GM19455 (cell line): ENCODE measurements around the gene JPH2.
"Not testable (repeated sequence)": the region's sequence is repeated elsewhere in the genome, so short reads cannot be mapped to it uniquely, and the experiment has no call there.

Experiments
- ATAC-seq: cut with Tn5 transposase; IDR thresholded peaks from one replicate; pipeline ENCODE4 v1.9.1; 2021; ENCODE audit not compliant: unreplicated experiment

Gene JPH2

GRCh38 chr20:44187054-44187771 lies at the start of gene JPH2:
Gene JPH2, minus strand, starts transcription at chr20:44187188. Its CDS starts 483 bp downstream, at chr20:44186705.
- no peak for ATAC-seq

GRCh38 chr20:44235702-44236101 lies 48.7 kb upstream of the JPH2 start:
- no peak for ATAC-seq

- no peak for ATAC-seq
Observed at GRCh38 chr20:44234566-44235317, 47.8 kb upstream of the JPH2 start.

- no peak for ATAC-seq
Observed at GRCh38 chr20:44233436-44234016, 46.5 kb upstream of the JPH2 start.

- ATAC-seq = not testable (repeated sequence)
Observed at GRCh38 chr20:44232469-44232856, 45.5 kb upstream of the JPH2 start.

GRCh38 chr20:44231713-44232468 lies 44.9 kb upstream of the JPH2 start:
- ATAC-seq = no peak

- ATAC-seq = no peak
Observed at GRCh38 chr20:44231193-44231592, 44.2 kb upstream of the JPH2 start.

- no peak for ATAC-seq
Observed at GRCh38 chr20:44228465-44229258, 41.7 kb upstream of the JPH2 start.

- ATAC-seq = no peak
Observed at GRCh38 chr20:44224637-44225036, 37.6 kb upstream of the JPH2 start.

- no peak for ATAC-seq
Observed at GRCh38 chr20:44223721-44224120, 36.7 kb upstream of the JPH2 start.

GRCh38 chr20:44222633-44223368 lies 35.8 kb upstream of the JPH2 start:
- ATAC-seq = no peak

- no peak for ATAC-seq
Observed at GRCh38 chr20:44222027-44222426, 35.0 kb upstream of the JPH2 start.

- ATAC-seq = no peak
Observed at GRCh38 chr20:44221368-44221954, 34.5 kb upstream of the JPH2 start.

- ATAC-seq = no peak
Observed at GRCh38 chr20:44219791-44220190, 32.8 kb upstream of the JPH2 start.

- ATAC-seq = no peak
Observed at GRCh38 chr20:44219170-44219730, 32.3 kb upstream of the JPH2 start.

- no peak for ATAC-seq
Observed at GRCh38 chr20:44218446-44218845, 31.5 kb upstream of the JPH2 start.

GRCh38 chr20:44217342-44218092 lies 30.5 kb upstream of the JPH2 start:
- no peak for ATAC-seq

GRCh38 chr20:44215125-44215524 lies 28.1 kb upstream of the JPH2 start:
- ATAC-seq = no peak
